Activated B cell treated with CpG ODN at 0.5 μM for 24 hours (primary cell): ENCODE data around the gene MBNL1. TPM values are rescaled to one million over a fixed set of nuclear protein-coding genes. Genes with fewer than 3 reads are reported as not detected.

Experiments
- ATAC-seq: fragments of 200-7000 bp; cut with Tn5 transposase; one replicate; pipeline ENCODE4 v1.10.0; 2021; ENCODE audit warnings: low read depth, mild to moderate bottlenecking, moderate library complexity
- CTCF ChIA-PET: fragments of 350-600 bp; sonication (Branson Sonifier 250); formaldehyde crosslinking; loops from one replicate; lab custom pipeline; 2021; ENCODE audit warnings: antibody characterized with exemption; lab: Charles Lee
- POLR2A ChIA-PET: fragments of 350-600 bp; sonication (Branson Sonifier 250); formaldehyde crosslinking; loops from one replicate; lab custom pipeline; 2021; ENCODE audit warnings: antibody characterized with exemption; lab: Charles Lee
- DNase-seq: peaks from one replicate; pipeline ENCODE4 v3.0.0; 2022
- H3K27ac Mint-ChIP-seq: one replicate; pipeline ENCODE4 v1.8.0; 2020; ENCODE audit warnings: mixed read lengths
- H3K27me3 Mint-ChIP-seq: one replicate; pipeline ENCODE4 v1.8.0; 2021; ENCODE audit warnings: mixed read lengths
- H3K36me3 Mint-ChIP-seq: one replicate; pipeline ENCODE4 v1.8.0; 2021; ENCODE audit warnings: low read depth, mixed read lengths
- H3K4me1 Mint-ChIP-seq: one replicate; pipeline ENCODE4 v1.8.0; 2021; ENCODE audit warnings: mixed read lengths
- H3K4me3 Mint-ChIP-seq: one replicate; pipeline ENCODE4 v1.8.0; 2020; ENCODE audit warnings: mild to moderate bottlenecking, mixed read lengths
- H3K9me3 Mint-ChIP-seq: one replicate; pipeline ENCODE4 v1.8.0; 2020; ENCODE audit warnings: mixed read lengths
- CTCF ChIP-seq: fragments of 200-600 bp; IDR thresholded peaks from one replicate; pipeline ENCODE4 v1.8.0; 2022; ENCODE audit warnings: antibody characterized with exemption, mild to moderate bottlenecking
- intact Hi-C: fragments of 100-400 bp; cut with micrococcal nuclease; formaldehyde crosslinking; loops from one replicate; pipeline ENCODE4 v1.15.1; 2024
- total RNA-seq: library from RNA; stranded (reverse); gene quantifications from 2 replicates; pipeline ENCODE4 v1.2.3, GENCODE V29; 2022

The MBNL1 gene
- total RNA-seq, 1 donor from 2014 or later = 561 TPM

- CTCF ChIA-PET = no interaction called here
Measured at GRCh38 chr3:152455989-152456388, 187.3 kb downstream of the MBNL1 start.

GRCh38 chr3:152457500-152458375, 189.0 kb downstream of the MBNL1 start:
- Mint-ChIP-seq H3K9me3 (no peaks in the 10 kb centered on the region), H3K36me3 (peaks cover 71% of the 10 kb centered on the region), H3K27ac (no peak overlapping the region), H3K4me3 (no peak overlapping the region), H3K27me3 (no peaks in the 10 kb centered on the region), H3K4me1 (peaks cover 14% of the 10 kb centered on the region)
- no peak for TF ChIP-seq CTCF
- intact Hi-C loops = loop anchor here (2.0 kb wide), 1 partner anchor 13 kb away; no protein-coding TSS in a partner anchor
- ATAC-seq = no peak
- DNase-seq = no peak
- ChIA-PET POLR2A (interaction anchor here (1.5 kb wide), 1 partner anchor 42 kb away, joined by 3 read pairs; no protein-coding TSS in a partner anchor), CTCF (interaction anchor here (0.7 to 1.1 kb wide), 3 partner anchors 14 to 42 kb away, joined by 3 read pairs; no protein-coding TSS in a partner anchor)

More at GRCh38 chr3:152455989-152456388, 187.3 kb downstream of the MBNL1 start:
- Mint-ChIP-seq H3K36me3 (peaks cover 74% of the 10 kb centered on the region), H3K4me1 (peaks cover 13% of the 10 kb centered on the region), H3K9me3 (no peaks in the 10 kb centered on the region), H3K27me3 (no peaks in the 10 kb centered on the region), H3K27ac (peak overlapping the region; percentile 26), H3K4me3 (no peak overlapping the region)
- TF ChIP-seq CTCF = no peak
- intact Hi-C loops = no loop called here
- no peak for DNase-seq
- POLR2A ChIA-PET = no interaction called here
- ATAC-seq = no peak

- CTCF ChIA-PET = interaction anchor here (1.1 kb wide), 2 partner anchors 14 to 15 kb away, joined by 3 read pairs; no protein-coding TSS in a partner anchor
- H3K4me3 Mint-ChIP-seq = no peak overlapping the region
Measured at GRCh38 chr3:152458376-152459117, 189.8 kb downstream of the MBNL1 start.

GRCh38 chr3:152459118-152459515, 190.4 kb downstream of the MBNL1 start:
- Mint-ChIP-seq H3K27me3 (no peaks in the 10 kb centered on the region), H3K9me3 (no peaks in the 10 kb centered on the region), H3K4me3 (no peak overlapping the region), H3K27ac (no peak overlapping the region), H3K36me3 (peaks cover 70% of the 10 kb centered on the region), H3K4me1 (peaks cover 22% of the 10 kb centered on the region)
- DNase-seq (no peak), ATAC-seq (no peak)
- intact Hi-C loops = loop anchor here (2.0 kb wide), 1 partner anchor 14 kb away; no protein-coding TSS in a partner anchor
- ChIA-PET POLR2A (no interaction called here), CTCF (interaction anchor here (0.6 to 1.1 kb wide), 2 partner anchors 15 to 427 kb away, joined by 3 read pairs; no protein-coding TSS in a partner anchor)
- no peak for TF ChIP-seq CTCF

More at GRCh38 chr3:152458376-152459117, 189.8 kb downstream of the MBNL1 start:
- DNase-seq = no peak
- Mint-ChIP-seq H3K36me3 (peaks cover 72% of the 10 kb centered on the region), H3K9me3 (no peaks in the 10 kb centered on the region), H3K27me3 (no peaks in the 10 kb centered on the region), H3K4me1 (peaks cover 20% of the 10 kb centered on the region), H3K27ac (peak overlapping the region; percentile 18)
- no peak for ATAC-seq
- no peak for TF ChIP-seq CTCF
- intact Hi-C loops = loop anchor here (2.0 kb wide), 1 partner anchor 14 kb away; no protein-coding TSS in a partner anchor
- POLR2A ChIA-PET = interaction anchor here (1.5 kb wide), 1 partner anchor 41 kb away, joined by 3 read pairs; no protein-coding TSS in a partner anchor
